SU-DHL-6 (cell line): ENCODE results near the gene FAM185A.

Source experiments
- EZH2phosphoT487 ChIP-seq: fragments of 200-600 bp; sonication (generic), shearing (Covaris generic); conservative IDR thresholded peaks from 2 replicates; pipeline ENCODE4 v1.6.1; 2018; ENCODE audit warnings: mild to moderate bottlenecking, antibody characterized with exemption, low read length, moderate library complexity, mixed read lengths
- TF ChIP-seq, protein P1 (sequence below): fragments of 200-600 bp; sonication (generic); IDR thresholded peaks from one replicate; pipeline ENCODE4 v1.5.1; 2017; ENCODE audit warnings: antibody characterized with exemption, mild to moderate bottlenecking, low read length, moderate library complexity; ENCODE audit not compliant: insufficient read depth, poor library complexity, severe bottlenecking

DNA sequence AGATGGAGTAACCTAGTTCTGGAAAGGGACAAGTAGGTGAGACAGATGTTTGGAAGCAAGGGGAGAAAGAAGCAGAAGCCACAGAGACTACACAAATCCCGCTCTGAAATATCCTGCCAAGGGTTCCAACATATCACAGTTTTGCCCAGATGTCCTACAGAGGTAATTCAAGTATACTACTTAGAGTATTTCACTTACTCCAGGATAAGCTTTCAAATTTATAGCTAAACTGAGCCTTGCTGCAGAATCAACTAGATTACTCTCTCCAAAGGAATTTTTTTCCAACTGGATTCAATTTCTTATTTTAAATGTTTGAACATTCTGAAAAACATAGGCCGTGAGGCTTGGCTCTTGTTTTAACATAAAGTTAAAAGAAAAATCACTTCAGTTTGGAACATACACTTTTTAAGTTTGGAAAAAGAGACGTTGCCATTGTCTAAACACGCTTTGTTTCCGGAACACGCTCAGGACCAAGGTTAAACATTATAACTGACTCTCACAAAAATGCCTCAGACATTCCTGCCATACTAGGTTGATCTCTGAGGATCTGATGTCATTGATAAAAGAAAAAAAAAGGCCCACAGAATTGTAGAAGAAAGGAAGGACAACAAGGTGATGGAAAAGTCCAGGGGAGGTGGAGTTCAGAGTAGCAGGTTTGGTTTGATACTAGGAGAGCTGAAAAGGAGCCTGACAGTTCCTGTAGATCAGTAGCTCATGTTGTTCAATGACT is 74.8 kb downstream of the FAM185A start:
- TF ChIP-seq, protein P1, sequence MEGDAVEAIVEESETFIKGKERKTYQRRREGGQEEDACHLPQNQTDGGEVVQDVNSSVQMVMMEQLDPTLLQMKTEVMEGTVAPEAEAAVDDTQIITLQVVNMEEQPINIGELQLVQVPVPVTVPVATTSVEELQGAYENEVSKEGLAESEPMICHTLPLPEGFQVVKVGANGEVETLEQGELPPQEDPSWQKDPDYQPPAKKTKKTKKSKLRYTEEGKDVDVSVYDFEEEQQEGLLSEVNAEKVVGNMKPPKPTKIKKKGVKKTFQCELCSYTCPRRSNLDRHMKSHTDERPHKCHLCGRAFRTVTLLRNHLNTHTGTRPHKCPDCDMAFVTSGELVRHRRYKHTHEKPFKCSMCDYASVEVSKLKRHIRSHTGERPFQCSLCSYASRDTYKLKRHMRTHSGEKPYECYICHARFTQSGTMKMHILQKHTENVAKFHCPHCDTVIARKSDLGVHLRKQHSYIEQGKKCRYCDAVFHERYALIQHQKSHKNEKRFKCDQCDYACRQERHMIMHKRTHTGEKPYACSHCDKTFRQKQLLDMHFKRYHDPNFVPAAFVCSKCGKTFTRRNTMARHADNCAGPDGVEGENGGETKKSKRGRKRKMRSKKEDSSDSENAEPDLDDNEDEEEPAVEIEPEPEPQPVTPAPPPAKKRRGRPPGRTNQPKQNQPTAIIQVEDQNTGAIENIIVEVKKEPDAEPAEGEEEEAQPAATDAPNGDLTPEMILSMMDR, result no peak
- TF ChIP-seq EZH2phosphoT487, result no peak
